ENCODE results near the gene NRIP1.
"Not testable (repeated sequence)": the region's sequence is repeated elsewhere in the genome, so short reads cannot be mapped to it uniquely, and the experiment has no call there.

Gene NRIP1

DNA sequence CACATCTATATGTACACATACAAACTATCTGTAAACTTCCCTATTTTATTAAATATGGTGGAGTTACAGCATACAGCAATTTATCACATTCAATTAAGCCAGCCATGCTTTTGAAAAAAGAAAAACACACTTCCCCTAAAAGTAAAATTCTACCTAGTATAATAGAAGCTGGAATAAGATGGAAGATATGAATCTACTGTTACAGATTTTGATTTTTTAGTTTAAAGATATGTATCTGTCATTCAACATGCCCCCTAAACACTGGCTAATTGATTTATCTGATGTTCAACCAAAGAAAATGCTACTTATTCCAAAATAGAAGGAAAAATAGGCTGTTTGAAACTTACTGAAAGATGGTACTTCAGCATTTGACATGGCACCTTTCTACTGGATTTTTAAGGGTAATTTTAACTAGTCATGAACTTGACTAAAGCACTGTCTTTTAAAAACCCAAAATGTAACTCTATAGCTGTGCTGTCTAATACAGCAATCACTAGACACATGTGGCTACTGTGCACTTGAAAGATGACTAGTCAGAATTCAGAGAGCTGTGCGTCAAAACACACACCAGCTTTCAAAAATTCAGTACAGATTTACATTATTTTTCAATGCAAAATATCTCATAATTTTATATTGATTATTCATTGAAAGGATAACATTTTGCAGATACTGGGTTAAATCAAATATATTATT is 25.0 kb downstream of the NRIP1 start:
- DNase-seq (ENCODE audit: low read depth in 1 of 2, low spot score in 1 of 2) = no peak

- DNase-seq (ENCODE audit: low read depth in 1 of 2, low spot score in 1 of 2) = no peak
Observed at GRCh38 chr21:15037900-15038293, 26.9 kb downstream of the NRIP1 start.

GRCh38 chr21:15037095-15037899 is 27.5 kb downstream of the NRIP1 start:
- DNase-seq (ENCODE audit: low read depth in 1 of 2, low spot score in 1 of 2) = no peak

DNA sequence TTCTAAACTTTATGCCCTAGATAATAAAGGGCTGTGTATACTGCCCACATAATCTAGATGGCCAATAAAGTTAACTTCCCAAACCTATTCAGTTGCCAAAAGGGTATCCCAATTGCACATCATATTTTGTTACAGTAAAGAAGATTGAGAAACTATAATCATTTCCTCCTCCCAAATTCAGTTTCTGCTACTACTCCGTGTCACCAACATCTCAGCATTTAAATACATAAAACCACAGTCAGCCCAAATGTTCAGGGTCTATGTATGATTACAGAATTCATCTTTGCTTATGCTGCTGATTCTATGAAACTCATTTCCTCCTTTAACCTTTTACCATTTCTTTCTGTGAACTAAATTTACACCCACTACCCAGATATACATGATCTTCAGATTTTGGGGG is 28.6 kb downstream of the NRIP1 start:
- DNase-seq (ENCODE audit: low read depth in 1 of 2, low spot score in 1 of 2) = no peak

- DNase-seq (ENCODE audit: low read depth in 1 of 2, low spot score in 1 of 2) = no peak
Observed at GRCh38 chr21:15034126-15034853, 30.5 kb downstream of the NRIP1 start.

DNA sequence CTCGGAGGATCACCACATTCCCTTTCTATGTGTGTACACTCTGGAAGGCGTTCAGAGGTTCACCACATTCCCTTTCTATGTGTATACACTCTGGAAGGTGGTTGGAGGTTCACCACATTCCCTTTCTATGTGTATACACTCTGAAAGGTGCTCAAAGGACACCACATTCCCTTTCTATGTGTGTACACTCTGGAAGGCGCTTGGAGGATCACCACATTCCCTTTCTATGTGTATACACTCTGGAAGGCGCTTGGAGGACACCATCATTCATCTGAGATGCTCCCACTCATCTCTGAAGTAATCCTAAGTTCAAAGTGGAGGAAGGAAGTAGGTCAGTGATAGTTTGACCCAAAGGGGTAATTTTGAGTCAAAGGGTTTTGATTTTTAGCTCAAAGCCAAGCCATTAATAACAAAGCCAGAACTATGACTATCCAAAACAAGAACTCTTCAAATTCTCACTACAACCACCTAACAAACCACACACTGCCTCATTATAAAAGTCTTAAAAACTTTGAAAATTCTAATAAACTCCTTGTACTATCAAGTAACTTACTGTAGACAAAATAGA is 32.9 kb downstream of the NRIP1 start:
- no peak for DNase-seq (ENCODE audit: low read depth in 1 of 2, low spot score in 1 of 2)

DNA sequence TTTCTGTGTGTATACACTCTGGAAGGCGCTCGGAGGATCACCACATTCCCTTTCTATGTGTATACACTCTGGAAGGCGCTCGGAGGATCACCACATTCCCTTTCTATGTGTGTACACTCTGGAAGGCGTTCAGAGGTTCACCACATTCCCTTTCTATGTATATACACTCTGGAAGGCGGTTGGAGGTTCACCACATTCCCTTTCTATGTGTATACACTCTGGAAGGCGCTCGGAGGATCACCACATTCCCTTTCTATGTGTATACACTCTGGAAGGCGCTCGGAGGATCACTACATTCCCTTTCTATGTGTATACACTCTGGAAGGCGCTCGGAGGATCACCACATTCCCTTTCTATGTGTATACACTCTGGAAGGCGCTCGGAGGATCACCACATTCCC is 33.4 kb downstream of the NRIP1 start:
- not testable (repeated sequence) for DNase-seq (ENCODE audit: low read depth in 1 of 2, low spot score in 1 of 2)

- not testable (repeated sequence) for DNase-seq (ENCODE audit: low read depth in 1 of 2, low spot score in 1 of 2)
Observed at GRCh38 chr21:15030861-15031260, 33.9 kb downstream of the NRIP1 start.

- DNase-seq (ENCODE audit: low read depth in 1 of 2, low spot score in 1 of 2) = no peak
Observed at GRCh38 chr21:15029077-15029476, 35.7 kb downstream of the NRIP1 start.

DNA sequence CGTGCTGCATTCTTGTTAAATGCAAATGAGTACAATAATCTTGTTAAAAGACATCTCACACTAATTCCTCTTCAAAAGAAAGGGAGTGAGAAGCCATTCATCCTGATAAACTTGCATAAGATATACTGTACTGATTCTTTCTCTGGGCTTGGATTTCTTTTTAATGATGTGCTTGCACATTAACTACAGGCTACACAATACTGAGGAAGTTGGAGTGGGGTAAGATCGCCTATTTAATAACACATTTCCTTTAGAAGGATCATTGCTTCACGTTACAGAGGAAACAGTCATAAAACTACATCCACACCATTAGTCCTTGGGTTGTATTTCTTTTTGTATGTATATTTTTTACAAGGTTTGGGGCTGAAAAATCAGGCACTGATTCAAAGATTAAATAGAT is 36.6 kb downstream of the NRIP1 start:
- DNase-seq (ENCODE audit: low read depth in 1 of 2, low spot score in 1 of 2) = no peak

GRCh38 chr21:15027056-15027455 is 37.7 kb downstream of the NRIP1 start:
- no peak for DNase-seq (ENCODE audit: low read depth in 1 of 2, low spot score in 1 of 2)

DNA sequence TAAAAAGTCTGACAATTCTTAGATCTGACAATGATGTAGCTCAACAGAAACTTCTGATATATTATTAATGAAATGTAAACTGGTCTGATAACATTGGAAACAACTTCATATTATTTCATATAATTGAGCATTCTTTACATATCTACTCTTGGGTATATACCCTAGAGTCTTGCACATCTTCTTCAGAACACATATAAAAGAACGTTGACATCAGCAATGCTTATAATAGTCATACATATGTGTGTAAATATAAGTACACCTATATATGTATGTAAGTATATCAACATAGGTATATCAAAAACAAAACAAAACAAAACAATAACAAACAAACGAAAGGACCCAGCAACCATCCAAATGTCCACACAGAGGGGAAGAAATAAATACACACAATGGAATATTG is 38.4 kb downstream of the NRIP1 start:
- no peak for DNase-seq (ENCODE audit: low read depth in 1 of 2, low spot score in 1 of 2)

- DNase-seq (ENCODE audit: low read depth in 1 of 2, low spot score in 1 of 2) = no peak
Observed at GRCh38 chr21:15023776-15024175, 41.0 kb downstream of the NRIP1 start.

GRCh38 chr21:15022608-15023261 is 42.1 kb downstream of the NRIP1 start:
- DNase-seq (ENCODE audit: low read depth in 1 of 2, low spot score in 1 of 2) = no peak

- DNase-seq (ENCODE audit: low read depth in 1 of 2, low spot score in 1 of 2) = no peak
Observed at GRCh38 chr21:15020797-15021196, 44.0 kb downstream of the NRIP1 start.

GRCh38 chr21:15018382-15018781 is 46.4 kb downstream of the NRIP1 start:
- DNase-seq (ENCODE audit: low read depth in 1 of 2, low spot score in 1 of 2) = no peak

GRCh38 chr21:15015622-15016471 is 49.0 kb downstream of the NRIP1 start:
- no peak for DNase-seq (ENCODE audit: low read depth in 1 of 2, low spot score in 1 of 2)

DNA sequence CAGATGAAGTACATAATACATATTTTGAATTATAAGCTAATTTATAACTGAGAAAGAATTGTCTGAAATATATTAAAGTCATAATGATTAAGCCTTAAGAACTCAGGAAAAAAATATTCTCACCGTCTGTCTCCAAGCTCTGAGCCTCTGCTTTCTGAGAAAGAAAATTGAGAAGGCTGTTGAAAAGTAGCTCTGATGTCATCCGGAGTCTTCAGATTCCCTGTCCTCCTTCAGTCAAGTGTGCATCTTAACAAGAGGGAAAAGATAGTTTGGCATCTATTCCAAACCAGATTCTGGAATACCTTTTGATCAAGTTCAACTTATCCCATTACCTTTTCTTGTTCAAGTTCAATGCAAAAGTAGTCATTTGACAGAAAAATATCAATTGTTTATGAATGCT is 50.6 kb downstream of the NRIP1 start:
- DNase-seq (ENCODE audit: low read depth in 1 of 2, low spot score in 1 of 2) = no peak

DNA sequence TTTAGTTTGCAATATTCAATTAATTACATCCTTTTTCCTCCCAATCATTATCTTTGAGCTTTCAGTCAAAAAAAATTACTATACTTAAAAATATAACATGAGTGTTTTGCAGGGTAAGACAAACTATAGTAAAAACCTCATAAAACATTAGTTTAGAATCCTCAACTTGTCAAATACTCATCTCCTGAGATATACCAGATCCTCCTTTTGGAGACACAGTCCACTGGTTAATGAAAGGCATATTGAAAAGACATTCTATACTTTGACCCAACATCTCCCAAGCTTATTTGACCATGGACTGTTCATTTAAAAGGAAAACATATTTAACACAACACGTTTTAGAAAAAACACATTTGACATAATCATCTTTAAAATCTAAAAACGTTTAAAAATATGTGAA is 52.8 kb downstream of the NRIP1 start:
- DNase-seq (ENCODE audit: low read depth in 1 of 2, low spot score in 1 of 2) = no peak

DNA sequence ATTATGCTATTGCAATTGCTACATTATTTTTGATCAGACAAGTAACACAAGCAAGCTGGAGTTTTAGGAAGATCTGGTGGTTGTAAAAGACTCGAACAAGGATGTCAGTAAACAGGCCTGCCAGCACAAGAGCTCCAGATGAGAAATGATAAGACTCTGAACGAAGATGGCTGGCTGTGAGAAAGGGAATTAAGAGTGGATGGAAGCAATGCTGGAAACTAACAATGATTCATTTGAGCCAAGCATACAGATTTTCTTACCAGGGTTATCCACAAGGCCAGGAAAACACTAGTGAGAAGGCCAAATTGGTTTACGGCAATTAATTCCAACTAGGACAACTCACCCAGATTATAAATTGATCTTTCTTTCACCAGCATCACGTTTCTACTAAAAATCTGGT is 54.2 kb downstream of the NRIP1 start:
- no peak for DNase-seq (ENCODE audit: low read depth in 1 of 2, low spot score in 1 of 2)

Measured in activated CD4-positive, alpha-beta T cell treated with anti-CD3 and anti-CD28 coated beads, Interleukin-2, amount 50 U/mL, for 24 hours (primary cell).